BE2C (cell line): ENCODE measurements around the gene DPF3.

Experiments
- DNase-seq: peaks from one replicate; pipeline ENCODE4 v3.0.0-alpha.2; 2020
- H3K27me3 ChIP-seq: fragments of 250-450 bp; sonication (Bioruptor Pico); 2 replicates; pipeline ENCODE4 v1.5.1; 2020; ENCODE audit warnings: mild to moderate bottlenecking
- H3K36me3 ChIP-seq: fragments of 250-450 bp; sonication (Bioruptor Pico); 2 replicates; pipeline ENCODE4 v1.5.1; 2020; ENCODE audit warnings: mild to moderate bottlenecking
- H3K4me1 ChIP-seq: fragments of 250-450 bp; sonication (Bioruptor Pico); 2 replicates; pipeline ENCODE4 v1.5.1; 2020
- H3K4me3 ChIP-seq: 2 replicates; pipeline ENCODE4 v1.5.1; 2011; ENCODE audit warnings: low read depth, low read length
- H3K9me3 ChIP-seq: fragments of 250-450 bp; sonication (Bioruptor Pico); 2 replicates; pipeline ENCODE4 v1.5.1; 2020
- TF ChIP-seq, protein P1 (sequence below): IDR thresholded peaks from 2 replicates; pipeline ENCODE4 v1.5.1; 2012; ENCODE audit warnings: mild to moderate bottlenecking, low read depth, low read length

Gene DPF3

DNA sequence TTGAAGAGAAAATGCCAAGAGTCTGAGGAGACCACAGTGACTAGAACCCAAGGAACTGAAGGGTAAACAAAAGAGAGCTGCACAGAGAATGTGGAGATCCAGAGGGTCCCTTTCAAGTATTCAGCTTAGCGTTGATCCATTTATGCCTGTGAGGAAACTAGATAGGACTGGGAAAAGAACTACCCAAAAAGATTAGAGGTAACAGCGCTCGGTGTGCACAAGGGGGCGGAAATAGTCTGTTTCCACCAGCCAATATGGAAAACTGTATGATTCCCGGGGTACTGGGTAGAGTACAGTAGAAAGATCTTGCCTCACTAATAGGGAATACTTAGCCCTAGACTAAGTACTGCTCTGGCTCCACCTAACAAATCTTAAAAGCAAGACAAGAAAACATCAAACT is 135.5 kb downstream of the DPF3 start:
- Histone ChIP-seq H3K4me1 (peaks cover 8% of the 10 kb centered on the region), H3K9me3 (no peaks in the 10 kb centered on the region), H3K4me3 (no peak overlapping the region), H3K36me3 (peaks cover under 1% of the 10 kb centered on the region; the same call in 1 of the 2 replicates), H3K27me3 (no peaks in the 10 kb centered on the region)
- no peak for DNase-seq
- TF ChIP-seq, protein P1, sequence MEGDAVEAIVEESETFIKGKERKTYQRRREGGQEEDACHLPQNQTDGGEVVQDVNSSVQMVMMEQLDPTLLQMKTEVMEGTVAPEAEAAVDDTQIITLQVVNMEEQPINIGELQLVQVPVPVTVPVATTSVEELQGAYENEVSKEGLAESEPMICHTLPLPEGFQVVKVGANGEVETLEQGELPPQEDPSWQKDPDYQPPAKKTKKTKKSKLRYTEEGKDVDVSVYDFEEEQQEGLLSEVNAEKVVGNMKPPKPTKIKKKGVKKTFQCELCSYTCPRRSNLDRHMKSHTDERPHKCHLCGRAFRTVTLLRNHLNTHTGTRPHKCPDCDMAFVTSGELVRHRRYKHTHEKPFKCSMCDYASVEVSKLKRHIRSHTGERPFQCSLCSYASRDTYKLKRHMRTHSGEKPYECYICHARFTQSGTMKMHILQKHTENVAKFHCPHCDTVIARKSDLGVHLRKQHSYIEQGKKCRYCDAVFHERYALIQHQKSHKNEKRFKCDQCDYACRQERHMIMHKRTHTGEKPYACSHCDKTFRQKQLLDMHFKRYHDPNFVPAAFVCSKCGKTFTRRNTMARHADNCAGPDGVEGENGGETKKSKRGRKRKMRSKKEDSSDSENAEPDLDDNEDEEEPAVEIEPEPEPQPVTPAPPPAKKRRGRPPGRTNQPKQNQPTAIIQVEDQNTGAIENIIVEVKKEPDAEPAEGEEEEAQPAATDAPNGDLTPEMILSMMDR, result no peak

DNA sequence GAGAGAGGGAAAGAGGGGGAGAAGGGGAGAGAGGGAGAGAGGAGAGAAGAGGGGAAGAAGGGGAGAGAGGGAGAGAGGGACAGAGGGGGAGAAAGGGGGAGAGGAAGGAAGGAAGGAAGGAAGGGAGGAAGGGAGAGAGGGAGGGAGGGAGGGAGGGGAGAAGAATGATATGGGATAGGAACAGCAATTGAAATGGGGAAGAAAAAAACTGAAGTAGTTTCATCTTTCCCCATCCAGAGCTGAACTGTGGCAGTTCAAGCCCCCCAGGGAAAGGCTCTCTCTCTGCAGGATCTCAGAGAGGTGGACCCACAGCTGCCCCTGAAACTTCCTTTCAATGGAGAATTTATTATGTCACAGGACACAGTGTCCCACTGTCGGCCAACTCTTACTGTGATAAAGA is 136.9 kb downstream of the DPF3 start:
- Histone ChIP-seq H3K36me3 (peaks cover 10% of the 10 kb centered on the region), H3K27me3 (no peaks in the 10 kb centered on the region), H3K9me3 (no peaks in the 10 kb centered on the region), H3K4me1 (peaks cover 8% of the 10 kb centered on the region), H3K4me3 (no peak overlapping the region)
- DNase-seq, result no peak
- TF ChIP-seq, protein P1, result no peak

DNA sequence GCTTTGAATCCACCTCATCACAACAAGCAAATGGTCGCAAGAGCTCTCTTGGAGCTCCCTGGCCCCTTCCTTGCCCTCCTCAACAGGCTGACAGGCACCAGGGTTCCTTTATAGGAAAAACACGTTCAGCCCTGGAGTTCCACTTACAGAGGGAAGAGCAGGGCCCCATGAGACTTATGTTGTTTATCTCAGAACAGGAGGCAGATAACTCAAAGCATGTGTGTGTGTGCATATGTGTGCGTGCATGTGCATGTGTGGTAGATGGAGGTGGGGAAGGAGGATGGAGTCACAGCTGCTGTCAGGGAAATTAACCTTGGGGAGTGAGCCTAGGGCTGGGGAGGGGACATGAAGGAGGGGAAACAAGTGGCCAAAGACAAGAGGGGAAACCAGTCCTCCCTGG is 138.1 kb downstream of the DPF3 start:
- TF ChIP-seq, protein P1, result no peak
- H3K9me3 ChIP-seq, result no peaks in the 10 kb centered on the region
- H3K4me1 ChIP-seq, result peaks cover 8% of the 10 kb centered on the region
- H3K4me3 ChIP-seq, result no peak overlapping the region
- H3K27me3 ChIP-seq, result no peaks in the 10 kb centered on the region
- DNase-seq, result no peak
- H3K36me3 ChIP-seq, result peaks cover 10% of the 10 kb centered on the region

- Histone ChIP-seq H3K36me3 (peaks cover 10% of the 10 kb centered on the region), H3K27me3 (no peaks in the 10 kb centered on the region), H3K9me3 (no peaks in the 10 kb centered on the region), H3K4me3 (no peak overlapping the region), H3K4me1 (peaks cover 8% of the 10 kb centered on the region)
- no peak for DNase-seq
- TF ChIP-seq, protein P1, result no peak
These were observed 139.0 kb downstream of the DPF3 start for GRCh38 chr14:72754949-72755348.

DNA sequence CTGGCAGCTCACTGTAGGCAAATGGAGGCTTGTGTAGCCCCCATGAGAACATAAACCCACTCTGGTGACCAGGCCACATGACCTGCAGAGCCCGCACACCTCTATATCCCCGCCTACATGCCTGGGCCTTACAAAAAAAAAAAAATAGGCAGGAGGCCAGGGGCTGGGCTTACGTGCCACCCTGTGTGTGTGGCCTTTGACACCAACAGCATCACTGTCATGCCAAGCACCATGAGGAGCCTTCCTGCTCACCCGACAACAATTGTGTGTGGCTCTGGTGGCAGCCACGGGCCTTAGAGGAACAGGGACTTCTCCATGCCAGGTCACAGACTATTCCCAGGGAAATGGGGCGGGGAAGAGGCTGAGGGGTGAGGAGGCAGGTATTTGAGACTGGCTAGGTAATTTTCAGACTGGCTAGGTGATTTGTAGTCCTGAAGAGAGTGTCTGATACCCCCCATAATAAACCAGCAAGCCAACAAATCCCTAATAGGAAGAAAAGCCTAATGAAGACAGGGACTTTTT is 140.0 kb downstream of the DPF3 start:
- Histone ChIP-seq H3K27me3 (no peaks in the 10 kb centered on the region), H3K4me1 (peaks cover 8% of the 10 kb centered on the region), H3K4me3 (no peak overlapping the region), H3K36me3 (peaks cover 14% of the 10 kb centered on the region), H3K9me3 (no peaks in the 10 kb centered on the region)
- TF ChIP-seq, protein P1, result no peak
- DNase-seq, result no peak

- Histone ChIP-seq H3K9me3 (no peaks in the 10 kb centered on the region), H3K27me3 (no peaks in the 10 kb centered on the region), H3K4me3 (no peak overlapping the region), H3K36me3 (peaks cover 19% of the 10 kb centered on the region), H3K4me1 (peaks cover 8% of the 10 kb centered on the region)
- DNase-seq, result no peak
- TF ChIP-seq, protein P1, result no peak
These were observed 140.7 kb downstream of the DPF3 start for GRCh38 chr14:72753044-72753710.
